Subcutaneous adipose tissue (tissue), 4 donors: ENCODE results near the gene EGFR. TPM values are rescaled to one million over a fixed set of nuclear protein-coding genes. Genes with fewer than 3 reads are reported as not detected.

Experiments
- total RNA-seq, 4 donors: library from RNA; depleted of rRNA; stranded (reverse); fragments of >200 nt; gene quantifications; one replicate each; pipeline ENCODE4 v1.1.0, GENCODE V29; 2016
- TF ChIP-seq, protein P1 (sequence below): fragments of 450-650 bp; IDR thresholded peaks from one replicate; pipeline ENCODE4 v1.5.1; 2016; ENCODE audit warnings: low read depth, mild to moderate bottlenecking, control low read depth, antibody characterized with exemption, moderate library complexity

Gene EGFR
- total RNA-seq, 4 donors from 2014 or later = 84.0 to 132 (median 102) TPM

DNA sequence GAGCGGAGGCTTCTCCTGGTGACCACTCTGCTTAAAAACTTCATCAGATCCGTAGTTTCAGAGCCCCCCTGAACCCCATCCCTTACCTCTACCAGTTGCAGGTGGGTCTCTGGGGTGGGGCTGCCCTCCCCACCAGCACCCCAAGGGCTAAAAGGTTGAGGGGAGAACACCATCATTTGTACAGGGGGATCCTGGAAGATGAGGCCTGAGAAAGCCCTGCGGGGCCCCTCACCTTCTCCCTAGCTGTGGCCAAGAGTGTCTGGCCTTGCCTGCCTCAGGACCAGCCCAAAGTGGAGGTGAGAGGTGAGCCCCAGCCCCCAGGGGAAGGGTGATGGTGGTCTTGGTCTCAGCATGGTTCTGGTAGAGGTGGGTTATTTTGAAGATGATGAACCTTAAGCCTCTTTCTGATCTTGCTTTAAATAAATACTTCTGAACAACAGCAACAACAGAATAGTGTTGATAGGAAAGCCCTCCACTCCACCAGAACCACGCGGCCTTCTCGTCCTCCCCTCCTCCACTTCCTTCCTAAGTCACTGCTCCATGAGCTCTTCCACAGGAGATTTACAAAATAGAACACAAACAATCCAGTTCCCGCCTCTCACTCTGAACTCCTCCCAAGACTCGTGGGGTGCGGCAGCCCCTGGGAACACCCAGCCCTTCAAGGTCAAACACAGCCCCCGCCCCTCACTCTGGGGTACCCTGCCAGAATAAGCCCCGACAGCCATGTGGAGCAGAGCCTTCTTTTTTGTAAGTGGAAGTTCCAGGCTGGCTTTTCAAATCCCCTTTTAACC lies 169.1 kb downstream of the EGFR start:
- TF ChIP-seq, protein P1, sequence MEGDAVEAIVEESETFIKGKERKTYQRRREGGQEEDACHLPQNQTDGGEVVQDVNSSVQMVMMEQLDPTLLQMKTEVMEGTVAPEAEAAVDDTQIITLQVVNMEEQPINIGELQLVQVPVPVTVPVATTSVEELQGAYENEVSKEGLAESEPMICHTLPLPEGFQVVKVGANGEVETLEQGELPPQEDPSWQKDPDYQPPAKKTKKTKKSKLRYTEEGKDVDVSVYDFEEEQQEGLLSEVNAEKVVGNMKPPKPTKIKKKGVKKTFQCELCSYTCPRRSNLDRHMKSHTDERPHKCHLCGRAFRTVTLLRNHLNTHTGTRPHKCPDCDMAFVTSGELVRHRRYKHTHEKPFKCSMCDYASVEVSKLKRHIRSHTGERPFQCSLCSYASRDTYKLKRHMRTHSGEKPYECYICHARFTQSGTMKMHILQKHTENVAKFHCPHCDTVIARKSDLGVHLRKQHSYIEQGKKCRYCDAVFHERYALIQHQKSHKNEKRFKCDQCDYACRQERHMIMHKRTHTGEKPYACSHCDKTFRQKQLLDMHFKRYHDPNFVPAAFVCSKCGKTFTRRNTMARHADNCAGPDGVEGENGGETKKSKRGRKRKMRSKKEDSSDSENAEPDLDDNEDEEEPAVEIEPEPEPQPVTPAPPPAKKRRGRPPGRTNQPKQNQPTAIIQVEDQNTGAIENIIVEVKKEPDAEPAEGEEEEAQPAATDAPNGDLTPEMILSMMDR = no peak

DNA sequence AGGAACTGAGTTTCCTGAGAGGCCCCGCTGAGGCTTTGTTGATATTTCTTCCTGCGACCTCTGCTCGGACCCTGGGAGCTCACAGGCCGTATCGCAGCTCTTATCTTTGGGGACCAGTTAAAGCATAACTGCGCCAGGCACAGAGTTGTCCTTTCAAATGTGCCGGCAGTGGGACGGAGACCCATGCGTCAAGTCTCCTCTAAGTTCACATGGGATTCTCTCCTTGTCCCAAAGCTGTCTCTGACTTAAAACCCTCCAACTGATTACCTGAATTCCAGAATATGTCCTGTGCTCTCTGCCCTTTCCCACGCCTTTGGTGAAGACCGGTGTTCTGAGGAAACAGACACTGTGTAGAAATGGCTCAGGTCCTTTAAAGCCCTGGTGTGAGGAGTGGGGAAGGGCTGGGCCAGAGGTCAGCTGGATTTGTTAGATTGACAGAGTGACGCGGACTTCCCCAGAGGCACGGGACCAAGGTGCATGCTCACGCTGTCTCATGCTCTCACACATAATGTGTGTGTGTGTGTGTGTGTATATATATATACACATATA lies 169.8 kb downstream of the EGFR start:
- TF ChIP-seq, protein P1 = no peak

DNA sequence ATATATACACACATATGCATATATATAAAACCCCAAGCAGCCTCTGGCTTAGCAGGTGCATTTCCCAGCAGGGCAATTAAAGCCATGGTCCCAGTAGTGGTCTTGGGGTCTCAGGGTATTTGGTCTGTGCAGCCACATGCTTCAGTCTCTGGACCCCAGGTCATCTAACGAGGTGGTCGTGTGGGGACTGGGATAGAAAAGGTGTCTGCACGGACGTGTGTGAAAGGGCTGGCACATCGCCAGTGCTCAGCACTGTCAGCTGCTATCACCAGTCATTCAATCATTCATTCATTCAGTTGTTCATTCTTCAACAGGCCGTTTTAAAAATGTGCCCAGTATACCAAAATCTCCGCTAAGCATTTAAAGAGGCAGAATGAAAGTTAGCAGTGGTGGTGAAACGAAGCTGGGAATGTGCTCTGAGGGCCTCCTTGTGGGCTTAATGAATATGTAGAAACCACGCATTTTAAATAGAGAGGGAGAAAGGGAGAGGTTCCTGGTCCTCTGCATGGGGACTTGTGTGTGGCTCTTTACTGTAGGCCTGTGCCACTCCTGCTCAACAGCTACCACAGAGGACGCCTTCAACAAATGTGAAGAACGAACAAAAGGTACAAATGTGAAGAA lies 170.4 kb downstream of the EGFR start:
- TF ChIP-seq, protein P1 = no peak

DNA sequence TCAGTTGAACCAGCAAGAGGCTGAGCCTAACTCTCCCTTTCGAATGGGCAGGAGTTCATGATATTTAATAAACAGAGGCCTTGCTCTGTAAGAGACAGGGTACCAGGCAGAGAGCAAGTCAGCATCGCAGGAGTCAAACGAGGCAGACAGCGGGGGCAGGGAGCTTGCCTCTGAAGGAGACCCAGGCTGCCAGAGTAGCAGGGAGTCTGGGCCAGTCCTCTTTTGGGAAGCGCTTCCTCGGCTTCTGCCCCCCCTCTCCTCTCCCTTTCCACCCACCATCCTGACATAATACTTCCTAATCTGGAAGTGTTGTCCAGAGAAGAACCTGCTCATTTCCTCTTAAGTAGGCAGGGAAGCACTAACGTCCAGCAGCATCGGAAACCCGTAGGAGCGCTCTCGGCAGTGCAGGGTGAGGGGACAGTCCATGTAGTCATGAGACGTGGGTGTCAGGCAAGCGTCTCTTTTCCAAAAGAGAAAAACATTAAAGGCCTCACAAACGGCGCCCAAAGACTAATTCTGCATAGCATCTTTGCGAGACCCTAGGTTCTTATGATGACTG lies 171.1 kb downstream of the EGFR start:
- TF ChIP-seq, protein P1 = no peak

DNA sequence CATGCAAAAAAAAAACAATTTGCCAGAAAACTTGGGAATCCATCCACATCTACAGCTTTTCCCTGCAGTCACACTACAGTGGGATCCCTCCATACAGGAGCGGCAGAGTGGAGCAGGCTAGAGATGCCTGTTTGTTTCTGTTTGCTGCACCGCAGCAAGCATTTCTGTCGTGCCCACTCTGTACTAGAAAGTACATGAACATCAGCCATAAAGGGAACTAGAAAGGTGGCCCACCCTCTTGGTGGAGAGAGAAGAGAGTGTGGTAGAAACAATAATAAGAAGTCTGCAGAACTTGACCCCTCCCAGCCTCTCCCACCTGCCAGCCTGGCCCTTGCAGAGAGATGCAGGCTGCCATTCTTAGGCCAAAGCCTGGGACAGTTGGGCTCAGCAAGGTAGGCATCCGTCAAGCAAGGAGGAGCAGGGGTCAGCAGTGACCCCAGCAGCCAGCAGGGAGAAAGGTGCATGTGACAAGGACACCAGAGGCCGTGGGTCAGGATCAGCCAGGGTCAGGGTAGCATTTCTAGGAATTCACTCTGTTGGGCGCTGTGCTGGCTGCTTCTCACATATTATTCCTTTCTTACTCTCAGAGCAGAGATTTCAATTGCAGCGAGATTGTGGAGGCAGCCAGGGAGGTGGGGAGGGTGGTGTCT lies 171.8 kb downstream of the EGFR start:
- TF ChIP-seq, protein P1 = no peak

DNA sequence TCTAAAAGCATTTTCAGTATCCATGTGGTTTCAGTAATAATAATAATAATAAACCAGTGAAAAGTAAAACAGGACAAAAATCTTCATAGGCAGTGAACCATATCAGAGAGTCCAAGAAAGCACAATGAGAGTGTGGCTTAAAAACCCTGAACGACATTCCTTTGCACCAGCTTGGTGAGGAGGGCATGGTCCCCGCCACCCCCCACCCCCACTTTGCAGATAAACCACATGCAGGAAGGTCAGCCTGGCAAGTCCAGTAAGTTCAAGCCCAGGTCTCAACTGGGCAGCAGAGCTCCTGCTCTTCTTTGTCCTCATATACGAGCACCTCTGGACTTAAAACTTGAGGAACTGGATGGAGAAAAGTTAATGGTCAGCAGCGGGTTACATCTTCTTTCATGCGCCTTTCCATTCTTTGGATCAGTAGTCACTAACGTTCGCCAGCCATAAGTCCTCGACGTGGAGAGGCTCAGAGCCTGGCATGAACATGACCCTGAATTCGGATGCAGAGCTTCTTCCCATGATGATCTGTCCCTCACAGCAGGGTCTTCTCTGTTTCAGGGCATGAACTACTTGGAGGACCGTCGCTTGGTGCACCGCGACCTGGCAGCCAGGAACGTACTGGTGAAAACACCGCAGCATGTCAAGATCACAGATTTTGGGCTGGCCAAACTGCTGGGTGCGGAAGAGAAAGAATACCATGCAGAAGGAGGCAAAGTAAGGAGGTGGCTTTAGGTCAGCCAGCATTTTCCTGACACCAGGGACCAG lies 172.5 kb downstream of the EGFR start:
- TF ChIP-seq, protein P1 = no peak
